ENCODE measurements around the gene C1orf115.

GRCh38 chr1:220673921-220674320, 16.2 kb upstream of the C1orf115 start:
- TF ChIP-seq, protein P1, sequence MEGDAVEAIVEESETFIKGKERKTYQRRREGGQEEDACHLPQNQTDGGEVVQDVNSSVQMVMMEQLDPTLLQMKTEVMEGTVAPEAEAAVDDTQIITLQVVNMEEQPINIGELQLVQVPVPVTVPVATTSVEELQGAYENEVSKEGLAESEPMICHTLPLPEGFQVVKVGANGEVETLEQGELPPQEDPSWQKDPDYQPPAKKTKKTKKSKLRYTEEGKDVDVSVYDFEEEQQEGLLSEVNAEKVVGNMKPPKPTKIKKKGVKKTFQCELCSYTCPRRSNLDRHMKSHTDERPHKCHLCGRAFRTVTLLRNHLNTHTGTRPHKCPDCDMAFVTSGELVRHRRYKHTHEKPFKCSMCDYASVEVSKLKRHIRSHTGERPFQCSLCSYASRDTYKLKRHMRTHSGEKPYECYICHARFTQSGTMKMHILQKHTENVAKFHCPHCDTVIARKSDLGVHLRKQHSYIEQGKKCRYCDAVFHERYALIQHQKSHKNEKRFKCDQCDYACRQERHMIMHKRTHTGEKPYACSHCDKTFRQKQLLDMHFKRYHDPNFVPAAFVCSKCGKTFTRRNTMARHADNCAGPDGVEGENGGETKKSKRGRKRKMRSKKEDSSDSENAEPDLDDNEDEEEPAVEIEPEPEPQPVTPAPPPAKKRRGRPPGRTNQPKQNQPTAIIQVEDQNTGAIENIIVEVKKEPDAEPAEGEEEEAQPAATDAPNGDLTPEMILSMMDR (conservative IDR thresholded peaks at IDR 0.05; ENCODE audit: low read length) = no peak
- no peak for TF ChIP-seq EZH2phosphoT487 (IDR thresholded peaks at IDR 0.05; ENCODE audit: borderline replicate concordance)
